IMR-90 (cell line): ENCODE results near the gene ATRN. TPM values are rescaled to one million over a fixed set of nuclear protein-coding genes. Genes with fewer than 3 reads are reported as not detected.

Experiments
- ATAC-seq: fragments of 200-7000 bp; cut with Tn5 transposase; 2 replicates; pipeline ENCODE4 v1.9.1; 2020; ENCODE audit warnings: low read depth, mild to moderate bottlenecking, moderate library complexity
- BruUV-seq: library from RNA; stranded (reverse); fragments of 400-500 nt; replicated peaks from 2 replicates; lab custom pipeline; 2021; lab: Mats Ljungman, UMichigan
- CTCF ChIA-PET: fragments of 300-600 bp; formaldehyde crosslinking; extraction: SDS; loops from one replicate; lab custom pipeline; 2021; ENCODE audit warnings: antibody characterized with exemption; lab: Yijun Ruan, JAX
- POLR2A ChIA-PET: fragments of 300-600 bp; sonication (Branson Sonifier 250); formaldehyde crosslinking; loops from one replicate; lab custom pipeline; 2022; ENCODE audit warnings: antibody characterized with exemption; ENCODE audit not compliant: unreplicated experiment; lab: Charles Lee
- DNase-seq: peaks from one replicate; pipeline ENCODE4 v3.0.0; 2013
- H2AFZ ChIP-seq: replicated peaks from 2 replicates; pipeline ENCODE3; 2013; ENCODE audit warnings: low read length, mild to moderate bottlenecking; ENCODE audit not compliant: poor library complexity
- H2AK5ac ChIP-seq: 2 replicates; pipeline ENCODE4 v1.6.1; 2013; ENCODE audit warnings: low read depth, low read length, inconsistent platforms
- H2AK9ac ChIP-seq: replicated peaks from 2 replicates; pipeline ENCODE3; 2013; ENCODE audit warnings: mild to moderate bottlenecking, low read depth, low read length, moderate library complexity; ENCODE audit not compliant: poor library complexity
- H2BK120ac ChIP-seq: 2 replicates; pipeline ENCODE4 v1.6.1; 2013; ENCODE audit warnings: low read depth, low read length, inconsistent platforms
- H2BK15ac ChIP-seq: 3 replicates; pipeline ENCODE4 v1.6.1; 2013; ENCODE audit warnings: low read depth, low read length, inconsistent platforms
- H2BK20ac ChIP-seq: 2 replicates; pipeline ENCODE4 v1.6.1; 2013; ENCODE audit warnings: low read depth, mild to moderate bottlenecking, inconsistent platforms, low read length, moderate library complexity
- H2BK5ac ChIP-seq: 2 replicates; pipeline ENCODE4 v1.6.1; 2013; ENCODE audit warnings: mild to moderate bottlenecking, low read depth, low read length, inconsistent platforms; ENCODE audit not compliant: poor library complexity, severe bottlenecking
- H3K14ac ChIP-seq: replicated peaks from 2 replicates; pipeline ENCODE4 v1.6.1; 2013; ENCODE audit warnings: low read depth, low read length, inconsistent platforms
- H3K18ac ChIP-seq: 2 replicates; pipeline ENCODE4 v1.6.1; 2013; ENCODE audit warnings: low read depth, low read length, control low read depth
- H3K23ac ChIP-seq: 2 replicates; pipeline ENCODE4 v1.6.1; 2013; ENCODE audit warnings: low read depth, low read length, inconsistent platforms
- H3K27ac ChIP-seq: 2 replicates; pipeline ENCODE4 v1.5.1; 2013; ENCODE audit warnings: mild to moderate bottlenecking, control low read depth, low read length; ENCODE audit not compliant: insufficient read depth
- H3K27me3 ChIP-seq: 2 replicates; pipeline ENCODE4 v1.6.1; 2013; ENCODE audit warnings: low read length; ENCODE audit not compliant: control insufficient read depth, insufficient read depth
- H3K36me3 ChIP-seq: 2 replicates; pipeline ENCODE4 v1.6.1; 2013; ENCODE audit warnings: low read length, mixed read lengths; ENCODE audit not compliant: control insufficient read depth, insufficient read depth
- H3K4ac ChIP-seq: 2 replicates; pipeline ENCODE4 v1.6.1; 2013; ENCODE audit warnings: low read depth, low read length, inconsistent platforms
- H3K4me1 ChIP-seq: 2 replicates; pipeline ENCODE4 v1.6.1; 2013; ENCODE audit warnings: low read length, mixed read lengths; ENCODE audit not compliant: control insufficient read depth, insufficient read depth
- H3K4me2 ChIP-seq: 2 replicates; pipeline ENCODE4 v1.6.1; 2013; ENCODE audit warnings: low read depth, mild to moderate bottlenecking, control low read depth, low read length, moderate library complexity
- H3K4me3 ChIP-seq: 2 replicates; pipeline ENCODE4 v1.5.1; 2013; ENCODE audit warnings: low read depth, mild to moderate bottlenecking, control low read depth, low read length, moderate library complexity; ENCODE audit not compliant: insufficient read depth
- H3K56ac ChIP-seq: 2 replicates; pipeline ENCODE4 v1.6.1; 2013; ENCODE audit warnings: low read length, inconsistent platforms; ENCODE audit not compliant: insufficient read depth; ENCODE audit errors: extremely low read depth
- H3K79me1 ChIP-seq, 2 experiments: 2 replicates each; pipeline ENCODE4 v1.6.1; 2013; ENCODE audit warnings: low read length in 2 of 2, inconsistent platforms in 1 of 2, low read depth in 1 of 2
- H3K9ac ChIP-seq: 2 replicates; pipeline ENCODE4 v1.6.1; 2013; ENCODE audit warnings: low read depth, low read length, control low read depth
- H3K9me1 ChIP-seq: 2 replicates; pipeline ENCODE4 v1.6.1; 2013; ENCODE audit warnings: low read length, inconsistent platforms; ENCODE audit not compliant: insufficient read depth
- H3K9me3 ChIP-seq: 2 replicates; pipeline ENCODE4 v1.6.1; 2013; ENCODE audit warnings: low read length; ENCODE audit not compliant: control insufficient read depth, insufficient read depth
- H4K20me1 ChIP-seq: 2 replicates; pipeline ENCODE4 v1.6.1; 2013; ENCODE audit warnings: low read length, inconsistent platforms; ENCODE audit not compliant: insufficient read depth
- H4K5ac ChIP-seq: 2 replicates; pipeline ENCODE4 v1.6.1; 2013; ENCODE audit warnings: mild to moderate bottlenecking, low read depth, low read length, control low read depth
- H4K8ac ChIP-seq, 2 experiments: 2 replicates each; pipeline ENCODE4 v1.6.1; 2013; ENCODE audit warnings: low read depth in 2 of 2, low read length in 2 of 2, control low read depth in 1 of 2, inconsistent platforms in 1 of 2
- H4K91ac ChIP-seq: 2 replicates; pipeline ENCODE4 v1.6.1; 2013; ENCODE audit warnings: low read depth, low read length, inconsistent platforms; ENCODE audit not compliant: insufficient read depth
- BHLHE40 ChIP-seq: fragments of 150-350 bp; IDR thresholded peaks from 2 replicates; pipeline ENCODE4 v1.6.1; 2016; ENCODE audit warnings: mild to moderate bottlenecking, low read depth, low read length
- CEBPB ChIP-seq: IDR thresholded peaks from 2 replicates; pipeline ENCODE4 v1.6.1; 2012; ENCODE audit warnings: low read depth, low read length, improper control_type of control experiment
- CHD1 ChIP-seq: IDR thresholded peaks from 2 replicates; pipeline ENCODE4 v1.6.1; 2012; ENCODE audit warnings: low read depth, low read length, improper control_type of control experiment
- CTCF ChIP-seq: conservative IDR thresholded peaks from 2 replicates; pipeline ENCODE4 v1.5.1; 2012; ENCODE audit warnings: mild to moderate bottlenecking, low read depth, low read length, improper control_type of control experiment
- ELK1 ChIP-seq: fragments of 150-350 bp; IDR thresholded peaks from 2 replicates; pipeline ENCODE4 v1.6.1; 2016; ENCODE audit warnings: low read depth, mild to moderate bottlenecking, low read length, moderate library complexity, borderline replicate concordance
- FOS ChIP-seq: fragments of 150-350 bp; IDR thresholded peaks from 2 replicates; pipeline ENCODE4 v1.6.1; 2016; ENCODE audit warnings: low read depth, low read length
- MAFK ChIP-seq: IDR thresholded peaks from 2 replicates; pipeline ENCODE4 v1.6.1; 2012; ENCODE audit warnings: low read depth, low read length, improper control_type of control experiment
- MAZ ChIP-seq: IDR thresholded peaks from 2 replicates; pipeline ENCODE4 v1.6.1; 2012; ENCODE audit warnings: low read depth, mild to moderate bottlenecking, low read length, improper control_type of control experiment, moderate library complexity, borderline replicate concordance
- MXI1 ChIP-seq: IDR thresholded peaks from 2 replicates; pipeline ENCODE4 v1.6.1; 2012; ENCODE audit warnings: low read depth, mild to moderate bottlenecking, low read length, moderate library complexity, borderline replicate concordance
- NFE2L2 ChIP-seq: fragments of 150-350 bp; IDR thresholded peaks from 2 replicates; pipeline ENCODE4 v1.6.1; 2016; ENCODE audit warnings: low read depth, mild to moderate bottlenecking, low read length
- RAD21 ChIP-seq: IDR thresholded peaks from 2 replicates; pipeline ENCODE4 v1.6.1; 2012; ENCODE audit warnings: low read length, improper control_type of control experiment
- RCOR1 ChIP-seq: IDR thresholded peaks from 2 replicates; pipeline ENCODE4 v1.6.1; 2012; ENCODE audit warnings: mild to moderate bottlenecking, low read length, improper control_type of control experiment; ENCODE audit not compliant: insufficient replicate concordance
- RFX5 ChIP-seq: IDR thresholded peaks from 2 replicates; pipeline ENCODE4 v1.8.0; 2012; ENCODE audit warnings: low read depth, mild to moderate bottlenecking, low read length, moderate library complexity
- SMC3 ChIP-seq: fragments of 150-350 bp; IDR thresholded peaks from 2 replicates; pipeline ENCODE4 v1.6.1; 2016; ENCODE audit warnings: low read depth, mild to moderate bottlenecking, antibody characterized with exemption, low read length, moderate library complexity
- USF2 ChIP-seq: fragments of 150-350 bp; IDR thresholded peaks from 2 replicates; pipeline ENCODE4 v1.6.1; 2017; ENCODE audit warnings: mild to moderate bottlenecking, antibody characterized with exemption, low read length, low read depth
- WGBS, 2 experiments: methylation state at CpG; one replicate each; pipeline versions ENCODE4 v1.1.5 to v1.1.7; 2013; ENCODE audit warnings: missing lambda C conversion rate in 2 of 2; ENCODE audit not compliant: insufficient read length in 1 of 2; ENCODE audit errors: extremely low coverage in 2 of 2; 5-methylcytosine and 5-hydroxymethylcytosine counted together
- dilution Hi-C: fragments of 300-500 bp; cut with HindIII; formaldehyde crosslinking; loops from one replicate; pipeline ENCODE4 v1.14.3; 2018; ENCODE audit warnings: low sequenced_read_pairs; ENCODE audit not compliant: unreplicated experiment
- in situ Hi-C: fragments of 300-500 bp; cut with MboI; formaldehyde crosslinking; loops from 3 replicates; pipeline ENCODE4 v1.14.3; 2019; ENCODE audit warnings: low sequenced_read_pairs, inconsistent platforms, mixed read lengths
- intact Hi-C: fragments of 100-400 bp; cut with micrococcal nuclease; formaldehyde crosslinking; loops from 2 replicates; pipeline ENCODE4 v1.10.0; 2022
- polyA plus RNA-seq, 3 experiments: library from polyadenylated mRNA; depleted of rRNA; stranded (reverse); fragments of >200 nt; gene quantifications; 2 replicates each; pipeline ENCODE4 v1.2.3, GENCODE V29; 2012; ENCODE audit warnings: low replicate concordance in 1 of 3
- total RNA-seq: library from RNA; depleted of rRNA; stranded (reverse); fragments of >200 nt; gene quantifications from 2 replicates; pipeline ENCODE4 v1.2.3, GENCODE V29; 2012

The ATRN gene
- total and polyA plus RNA-seq, 2 of the 4 experiments (the other 2 are of a cell fraction), result 32.3 to 46.2 TPM

GRCh38 chr20:3628502-3629314 is 157.9 kb downstream of the ATRN start:
- Histone ChIP-seq H3K36me3 (peaks cover 8% of the 10 kb centered on the region), H3K4me3 (no peak overlapping the region), H3K9me3 (no peaks in the 10 kb centered on the region), H3K4me1 (no peaks in the 10 kb centered on the region), H4K8ac (no peak overlapping the region), H3K9me1 (peaks cover 2% of the 10 kb centered on the region), H2AK5ac (no peak overlapping the region), H3K79me1 (no peaks in the 10 kb centered on the region), H3K4me2 (no peak overlapping the region), H3K27me3 (no peaks in the 10 kb centered on the region), H3K9ac (no peak overlapping the region), H3K18ac (no peak overlapping the region), H2BK5ac (no peak overlapping the region), H3K23ac (no peak overlapping the region), H4K5ac (no peak overlapping the region), H2AFZ (no peak overlapping the region), H2AK9ac (no peak overlapping the region), H2BK15ac (no peak overlapping the region), H3K14ac (no peak overlapping the region), H3K4ac (no peak overlapping the region), H3K56ac (no peak overlapping the region), H4K91ac (no peak overlapping the region), H2BK120ac (no peak overlapping the region), H4K20me1 (no peaks in the 10 kb centered on the region), H3K27ac (no peak overlapping the region), H2BK20ac (no peak overlapping the region)
- ChIA-PET POLR2A (no interaction called here), CTCF (no interaction called here)
- dilution Hi-C loops, result no loop called here
- no peak for ATAC-seq
- intact Hi-C loops, result no loop called here
- WGBS, 2 experiments, result 86% methylated on average over 9 of the region's 16 CpGs; no CpG with 5 or more reads in 1 of the 2 experiments
- BruUV-seq, result no TSS peak
- TF ChIP-seq CEBPB (no peak), SMC3 (no peak), FOS (no peak), RCOR1 (no peak), RAD21 (no peak), BHLHE40 (no peak), CTCF (no peak), NFE2L2 (no peak), RFX5 (no peak), ELK1 (no peak), CHD1 (no peak), USF2 (no peak), MAFK (no peak), MXI1 (no peak), MAZ (no peak)
- no peak for DNase-seq
- in situ Hi-C loops, result no loop called here
